GM18526 (cell line): ENCODE data around the gene TNIK.

Source experiments
- POLR2A ChIP-seq: IDR thresholded peaks from 3 replicates; pipeline ENCODE4 v1.6.1; 2011; ENCODE audit not compliant: insufficient read length; ENCODE audit errors: extremely low read depth

TNIK gene

GRCh38 chr3:171485338-171485737 is 25.1 kb upstream of the TNIK start:
- no peak for TF ChIP-seq POLR2A

- no peak for TF ChIP-seq POLR2A
Observed at GRCh38 chr3:171481011-171481410, 20.8 kb upstream of the TNIK start.

- no peak for TF ChIP-seq POLR2A
Observed at GRCh38 chr3:171480526-171480925, 20.3 kb upstream of the TNIK start.

GRCh38 chr3:171476532-171477102 is 16.4 kb upstream of the TNIK start:
- no peak for TF ChIP-seq POLR2A

- no peak for TF ChIP-seq POLR2A
Observed at GRCh38 chr3:171472552-171472951, 12.3 kb upstream of the TNIK start.

GRCh38 chr3:171470714-171471227 is 10.6 kb upstream of the TNIK start:
- TF ChIP-seq POLR2A = no peak

GRCh38 chr3:171469376-171469775 is 9.2 kb upstream of the TNIK start:
- TF ChIP-seq POLR2A = no peak

- no peak for TF ChIP-seq POLR2A
Observed at GRCh38 chr3:171468296-171468906, 8.2 kb upstream of the TNIK start.

- no peak for TF ChIP-seq POLR2A
Observed at GRCh38 chr3:171465763-171466162, 5.6 kb upstream of the TNIK start.

GRCh38 chr3:171464462-171464861 is 4.3 kb upstream of the TNIK start:
- TF ChIP-seq POLR2A = no peak

GRCh38 chr3:171462224-171462623 is 2.0 kb upstream of the TNIK start:
- TF ChIP-seq POLR2A = no peak

- no peak for TF ChIP-seq POLR2A
Observed at GRCh38 chr3:171461525-171461917, 1.3 kb upstream of the TNIK start.

- peak; percentile 58 for TF ChIP-seq POLR2A
Observed at GRCh38 chr3:171460725-171461524, 720 bp upstream of the TNIK start.

- TF ChIP-seq POLR2A = no peak
Observed at GRCh38 chr3:171459137-171459941, 866 bp downstream of the TNIK start.

GRCh38 chr3:171458864-171459136 is 1.4 kb downstream of the TNIK start:
- TF ChIP-seq POLR2A = no peak
